Measurements from ENCODE around the gene TMEM204. TPM values are rescaled to one million over a fixed set of nuclear protein-coding genes. Genes with fewer than 3 reads are reported as not detected.

TMEM204 gene
- total RNA-seq, 1 experiment from 2014 or later: 0.29 TPM

- no peak for DNase-seq (ENCODE audit: low read depth in 1 of 2, low spot score in 2 of 2)
- no peaks in the 10 kb centered on the region for H3K4me1 ChIP-seq (replicated peaks)
- no peak overlapping the region for H3K27ac ChIP-seq
- no peak overlapping the region for H3K4me3 ChIP-seq
- H3K27me3 ChIP-seq (replicated peaks): no peaks in the 10 kb centered on the region
- H3K9me3 ChIP-seq (replicated peaks): no peaks in the 10 kb centered on the region
- H3K36me3 ChIP-seq: no peaks in the 10 kb centered on the region
Measured at GRCh38 chr16:1556254-1556653, 22.8 kb downstream of the TMEM204 start.

GRCh38 chr16:1557074-1557473 is 23.6 kb downstream of the TMEM204 start:
- Histone ChIP-seq H3K9me3 (replicated peaks) (no peaks in the 10 kb centered on the region), H3K36me3 (no peaks in the 10 kb centered on the region), H3K4me3 (no peak overlapping the region), H3K27ac (no peak overlapping the region), H3K4me1 (replicated peaks) (no peaks in the 10 kb centered on the region), H3K27me3 (replicated peaks) (no peaks in the 10 kb centered on the region)
- no peak for DNase-seq (ENCODE audit: low read depth in 1 of 2, low spot score in 2 of 2)

GRCh38 chr16:1557576-1557975 is 24.1 kb downstream of the TMEM204 start:
- H3K36me3 ChIP-seq: no peaks in the 10 kb centered on the region
- H3K4me1 ChIP-seq (replicated peaks): no peaks in the 10 kb centered on the region
- H3K9me3 ChIP-seq (replicated peaks): no peaks in the 10 kb centered on the region
- DNase-seq (ENCODE audit: low read depth in 1 of 2, low spot score in 2 of 2): no peak
- H3K4me3 ChIP-seq: no peak overlapping the region
- H3K27ac ChIP-seq: no peak overlapping the region
- no peaks in the 10 kb centered on the region for H3K27me3 ChIP-seq (replicated peaks)

DNA sequence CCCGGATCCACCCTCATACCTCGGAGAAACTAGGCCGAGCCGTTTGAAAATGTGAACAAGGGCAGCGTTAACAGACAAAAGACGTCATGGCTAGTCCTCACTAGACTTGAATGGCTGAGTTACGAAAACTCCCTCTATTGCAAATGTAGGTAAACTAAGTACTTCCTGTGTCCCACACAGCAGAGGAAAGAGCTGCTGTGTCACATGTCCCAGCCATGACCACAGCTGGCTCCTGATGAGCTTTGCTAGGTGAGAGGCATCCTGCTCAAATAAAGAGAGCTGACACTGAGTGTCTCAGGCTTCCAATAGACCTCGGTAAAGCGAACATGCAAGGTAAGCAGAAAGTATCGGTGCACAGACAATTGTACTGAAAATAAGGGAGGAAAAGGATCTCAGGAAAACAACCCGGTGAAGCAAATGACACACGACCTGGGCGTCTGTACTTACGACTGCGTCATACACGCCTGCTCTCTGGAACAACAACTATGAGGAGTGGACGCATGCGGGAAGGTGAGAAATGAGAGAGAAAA is 26.0 kb downstream of the TMEM204 start:
- Histone ChIP-seq H3K36me3 (no peaks in the 10 kb centered on the region), H3K27ac (no peak overlapping the region), H3K9me3 (replicated peaks) (no peaks in the 10 kb centered on the region), H3K27me3 (replicated peaks) (no peaks in the 10 kb centered on the region), H3K4me1 (replicated peaks) (no peaks in the 10 kb centered on the region), H3K4me3 (no peak overlapping the region)
- DNase-seq (ENCODE audit: low read depth in 1 of 2, low spot score in 2 of 2): no peak

DNA sequence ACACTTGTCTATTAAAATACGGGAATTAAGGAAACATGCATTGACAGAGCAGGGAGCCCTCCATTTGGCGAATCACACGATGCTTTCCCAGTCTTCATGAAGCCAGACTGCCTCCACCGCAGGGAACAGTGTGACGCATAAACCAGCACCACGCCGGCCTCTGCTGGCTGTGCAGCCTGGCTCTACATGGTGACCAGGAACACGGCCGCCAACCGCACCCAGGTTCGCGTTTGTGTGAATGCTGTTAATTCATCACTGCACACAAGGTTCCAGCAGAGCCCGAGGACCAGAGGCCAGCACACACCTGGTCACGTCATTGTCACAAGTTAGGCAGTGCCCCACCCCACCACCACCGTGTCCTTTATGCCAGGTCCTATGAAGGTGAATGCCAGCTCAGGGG is 26.7 kb downstream of the TMEM204 start:
- no peaks in the 10 kb centered on the region for H3K4me1 ChIP-seq (replicated peaks)
- no peaks in the 10 kb centered on the region for H3K36me3 ChIP-seq
- H3K27me3 ChIP-seq (replicated peaks): no peaks in the 10 kb centered on the region
- H3K4me3 ChIP-seq: no peak overlapping the region
- no peaks in the 10 kb centered on the region for H3K9me3 ChIP-seq (replicated peaks)
- no peak for DNase-seq (ENCODE audit: low read depth in 1 of 2, low spot score in 2 of 2)
- no peak overlapping the region for H3K27ac ChIP-seq

GRCh38 chr16:1560866-1561265 is 27.4 kb downstream of the TMEM204 start:
- Histone ChIP-seq H3K36me3 (no peaks in the 10 kb centered on the region), H3K4me1 (replicated peaks) (no peaks in the 10 kb centered on the region), H3K4me3 (no peak overlapping the region), H3K9me3 (replicated peaks) (no peaks in the 10 kb centered on the region), H3K27me3 (replicated peaks) (no peaks in the 10 kb centered on the region), H3K27ac (no peak overlapping the region)
- no peak for DNase-seq (ENCODE audit: low read depth in 1 of 2, low spot score in 2 of 2)

- H3K36me3 ChIP-seq: no peaks in the 10 kb centered on the region
- no peak overlapping the region for H3K27ac ChIP-seq
- no peaks in the 10 kb centered on the region for H3K27me3 ChIP-seq (replicated peaks)
- no peak overlapping the region for H3K4me3 ChIP-seq
- H3K9me3 ChIP-seq (replicated peaks): no peaks in the 10 kb centered on the region
- H3K4me1 ChIP-seq (replicated peaks): no peaks in the 10 kb centered on the region
- no peak for DNase-seq (ENCODE audit: low read depth in 1 of 2, low spot score in 2 of 2)
Measured at GRCh38 chr16:1561266-1561665, 27.8 kb downstream of the TMEM204 start.

DNA sequence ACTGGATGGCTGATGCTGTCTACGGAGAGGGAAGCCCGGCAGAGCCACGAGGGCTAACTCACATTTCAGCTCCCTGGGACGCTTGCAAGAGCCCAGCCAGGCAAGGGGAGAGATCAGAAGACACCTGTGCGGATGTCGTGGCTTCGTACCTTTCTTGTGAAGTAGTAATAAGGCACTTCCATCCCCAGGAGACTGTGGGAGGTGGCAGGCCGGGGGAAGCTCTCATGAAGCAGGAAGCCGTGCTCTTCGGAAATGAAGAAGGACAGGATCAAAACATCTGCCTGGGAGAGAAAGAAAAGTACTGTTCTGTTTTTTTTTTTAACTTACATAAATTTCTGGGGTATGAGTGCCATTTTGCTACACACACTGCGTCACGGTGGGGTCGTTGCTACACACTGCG is 28.4 kb downstream of the TMEM204 start:
- no peaks in the 10 kb centered on the region for H3K36me3 ChIP-seq
- no peaks in the 10 kb centered on the region for H3K4me1 ChIP-seq (replicated peaks)
- no peak overlapping the region for H3K4me3 ChIP-seq
- no peak for DNase-seq (ENCODE audit: low read depth in 1 of 2, low spot score in 2 of 2)
- no peaks in the 10 kb centered on the region for H3K9me3 ChIP-seq (replicated peaks)
- no peaks in the 10 kb centered on the region for H3K27me3 ChIP-seq (replicated peaks)
- no peak overlapping the region for H3K27ac ChIP-seq

- Histone ChIP-seq H3K27me3 (replicated peaks) (no peaks in the 10 kb centered on the region), H3K9me3 (replicated peaks) (no peaks in the 10 kb centered on the region), H3K4me3 (no peak overlapping the region), H3K36me3 (no peaks in the 10 kb centered on the region), H3K4me1 (replicated peaks) (no peaks in the 10 kb centered on the region), H3K27ac (no peak overlapping the region)
- no peak for DNase-seq (ENCODE audit: low read depth in 1 of 2, low spot score in 2 of 2)
Measured at GRCh38 chr16:1563786-1564185, 30.3 kb downstream of the TMEM204 start.

DNA sequence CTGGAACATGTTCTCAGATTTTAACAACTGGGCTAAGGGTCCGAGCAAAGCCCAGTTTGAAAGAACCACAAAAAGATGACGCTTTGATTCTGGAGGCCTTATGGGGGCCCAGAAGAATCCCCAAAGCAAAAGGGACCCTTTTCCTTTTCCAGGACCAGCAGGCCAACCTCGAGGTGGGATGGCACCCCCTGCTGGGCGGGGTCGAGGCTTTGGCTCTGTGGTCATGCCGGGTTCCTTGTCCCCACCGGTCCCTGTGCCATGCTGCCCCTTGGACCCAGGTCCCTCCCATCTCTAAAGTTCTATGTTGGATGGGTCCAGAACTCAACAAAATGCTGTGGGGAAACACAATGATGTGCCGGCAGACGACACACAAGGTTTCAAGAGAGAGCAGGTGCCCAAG is 30.9 kb downstream of the TMEM204 start:
- no peak for DNase-seq (ENCODE audit: low read depth in 1 of 2, low spot score in 2 of 2)
- no peak overlapping the region for H3K27ac ChIP-seq
- no peaks in the 10 kb centered on the region for H3K4me1 ChIP-seq (replicated peaks)
- H3K27me3 ChIP-seq (replicated peaks): no peaks in the 10 kb centered on the region
- H3K4me3 ChIP-seq: no peak overlapping the region
- no peaks in the 10 kb centered on the region for H3K36me3 ChIP-seq
- no peaks in the 10 kb centered on the region for H3K9me3 ChIP-seq (replicated peaks)

- Histone ChIP-seq H3K36me3 (no peaks in the 10 kb centered on the region), H3K4me1 (replicated peaks) (no peaks in the 10 kb centered on the region), H3K9me3 (replicated peaks) (no peaks in the 10 kb centered on the region), H3K27ac (no peak overlapping the region), H3K4me3 (no peak overlapping the region), H3K27me3 (replicated peaks) (no peaks in the 10 kb centered on the region)
- no peak for DNase-seq (ENCODE audit: low read depth in 1 of 2, low spot score in 2 of 2)
Measured at GRCh38 chr16:1565083-1565805, 31.8 kb downstream of the TMEM204 start.

- Histone ChIP-seq H3K4me1 (replicated peaks) (no peaks in the 10 kb centered on the region), H3K27ac (no peak overlapping the region), H3K9me3 (replicated peaks) (no peaks in the 10 kb centered on the region), H3K36me3 (no peaks in the 10 kb centered on the region), H3K4me3 (no peak overlapping the region), H3K27me3 (replicated peaks) (no peaks in the 10 kb centered on the region)
- DNase-seq (ENCODE audit: low read depth in 1 of 2, low spot score in 2 of 2): no peak
Measured at GRCh38 chr16:1567988-1568387, 34.5 kb downstream of the TMEM204 start.

GRCh38 chr16:1571012-1571671 is 37.7 kb downstream of the TMEM204 start:
- H3K36me3 ChIP-seq: no peaks in the 10 kb centered on the region
- no peaks in the 10 kb centered on the region for H3K4me1 ChIP-seq (replicated peaks)
- no peaks in the 10 kb centered on the region for H3K27me3 ChIP-seq (replicated peaks)
- H3K9me3 ChIP-seq (replicated peaks): no peaks in the 10 kb centered on the region
- H3K27ac ChIP-seq: no peak overlapping the region
- DNase-seq (ENCODE audit: low read depth in 1 of 2, low spot score in 2 of 2): no peak
- no peak overlapping the region for H3K4me3 ChIP-seq

DNA sequence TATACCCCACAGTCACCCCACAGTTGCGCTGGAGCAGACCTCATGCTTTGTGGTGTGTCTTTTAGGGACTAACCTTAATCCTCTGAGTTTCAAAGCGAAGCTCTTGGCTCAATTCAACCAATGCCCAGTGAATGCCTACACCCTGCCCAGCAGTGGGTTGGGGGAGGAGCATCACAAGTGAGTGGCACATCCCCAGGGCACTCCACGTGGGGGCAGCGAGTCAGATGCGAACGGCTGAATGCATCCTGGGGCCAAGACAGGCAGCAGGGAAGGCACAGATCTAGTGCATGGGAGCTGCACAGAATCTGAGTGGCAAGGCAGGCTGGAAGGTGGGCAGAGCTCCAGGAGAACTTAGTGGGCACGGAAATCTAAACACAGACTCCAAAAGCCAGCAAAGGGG is 39.2 kb downstream of the TMEM204 start:
- no peak for DNase-seq (ENCODE audit: low read depth in 1 of 2, low spot score in 2 of 2)
- Histone ChIP-seq H3K27me3 (replicated peaks) (no peaks in the 10 kb centered on the region), H3K9me3 (replicated peaks) (no peaks in the 10 kb centered on the region)

More for the DNA sequence above, 39.2 kb downstream of the TMEM204 start:
- Histone ChIP-seq H3K36me3 (no peaks in the 10 kb centered on the region), H3K4me3 (no peak overlapping the region), H3K27ac (no peak overlapping the region), H3K4me1 (replicated peaks) (no peaks in the 10 kb centered on the region)

All from SJSA1 (cell line).